GM12878 (cell line): ENCODE data around the gene CCDC178. TPM values are rescaled to one million over a fixed set of nuclear protein-coding genes. Genes with fewer than 3 reads are reported as not detected.

ENCODE experiments used
- ATAC-seq: fragments of 200-7000 bp; cut with Tn5 transposase; 3 replicates; pipeline ENCODE4 v1.9.1; 2020; ENCODE audit warnings: mild to moderate bottlenecking, moderate library complexity
- BruUV-seq: library from RNA; stranded (reverse); fragments of 400-500 nt; replicated peaks from 2 replicates; lab custom pipeline; 2021; lab: Mats Ljungman, UMichigan
- CTCF ChIA-PET: fragments of 300-600 bp; sonication (Branson Sonifier 250); formaldehyde crosslinking; extraction: SDS; loops from one replicate; lab custom pipeline; 2021; ENCODE audit warnings: inconsistent platforms; lab: Yijun Ruan, JAX
- POLR2A ChIA-PET: fragments of 350-600 bp; formaldehyde crosslinking; extraction: SDS; loops from one replicate; lab custom pipeline; 2021; ENCODE audit warnings: inconsistent platforms; lab: Charles Lee
- RAD21 ChIA-PET: fragments of 300-600 bp; sonication (Branson Sonifier 250); formaldehyde crosslinking; loops from one replicate; lab custom pipeline; 2023; ENCODE audit warnings: antibody characterized with exemption; ENCODE audit not compliant: unreplicated experiment; lab: Charles Lee
- SMC1A ChIA-PET: fragments of 300-600 bp; sonication (Branson Sonifier 250); formaldehyde crosslinking; loops from one replicate; lab custom pipeline; 2023; ENCODE audit not compliant: unreplicated experiment, uncharacterized antibody; lab: Charles Lee
- DNase-seq: peaks from one replicate; pipeline ENCODE4 v3.0.0-alpha.2; 2011; ENCODE audit warnings: low read depth, low spot score
- FAIRE-seq: peaks from 3 replicates; lab custom pipeline; 2011; peaks lifted over from hg19 to GRCh38; lab: Jason Lieb, UNC
- H2AFZ ChIP-seq: 2 replicates; pipeline ENCODE4 v1.6.0; 2011; ENCODE audit warnings: low read depth, low read length, control low read depth; ENCODE audit not compliant: control insufficient read depth
- H3K27ac ChIP-seq: 2 replicates; pipeline ENCODE4 v1.5.1; 2011; ENCODE audit warnings: control low read depth; ENCODE audit not compliant: control insufficient read depth, insufficient read depth
- H3K27me3 ChIP-seq, 2 experiments: replicated peaks in 1 of 2; 2 replicates each; pipeline versions ENCODE4 v1.6.0 to v1.6.1; 2011; ENCODE audit warnings: low read length in 1 of 2; ENCODE audit not compliant: control insufficient read depth in 2 of 2, insufficient read depth in 2 of 2
- H3K36me3 ChIP-seq, 2 experiments: 2 replicates each; pipeline ENCODE4 v1.5.1; 2011; ENCODE audit warnings: low read length in 1 of 2; ENCODE audit not compliant: control insufficient read depth in 2 of 2, insufficient read depth in 2 of 2
- H3K4me1 ChIP-seq: 2 replicates; pipeline ENCODE4 v1.6.1; 2011; ENCODE audit warnings: mild to moderate bottlenecking, low read length, moderate library complexity, mixed read lengths; ENCODE audit not compliant: control insufficient read depth, insufficient read depth
- H3K4me2 ChIP-seq: 2 replicates; pipeline ENCODE4 v1.6.0; 2011; ENCODE audit warnings: control low read depth; ENCODE audit not compliant: control insufficient read depth, insufficient read depth
- H3K4me3 ChIP-seq: fragments of 200-600 bp; sonication (generic); 2 replicates; pipeline ENCODE4 v1.5.1; 2016
- H3K79me2 ChIP-seq: 2 replicates; pipeline ENCODE4 v1.6.0; 2011; ENCODE audit warnings: low read length; ENCODE audit not compliant: control insufficient read depth, insufficient read depth
- H3K9ac ChIP-seq: 2 replicates; pipeline ENCODE4 v1.8.0; 2011; ENCODE audit warnings: low read length, control low read depth, mixed read lengths; ENCODE audit not compliant: control insufficient read depth, insufficient read depth
- H3K9me3 ChIP-seq: replicated peaks from 3 replicates; pipeline ENCODE4 v1.5.1; 2011; ENCODE audit warnings: mild to moderate bottlenecking, low read length; ENCODE audit not compliant: control insufficient read depth, insufficient read depth
- H4K20me1 ChIP-seq: 2 replicates; pipeline ENCODE4 v1.6.0; 2011; ENCODE audit not compliant: control insufficient read depth, insufficient read depth
- ATF7 ChIP-seq: fragments of 450-650 bp; IDR thresholded peaks from 2 replicates; pipeline ENCODE4 v1.6.1; 2016; ENCODE audit warnings: low read depth, mild to moderate bottlenecking
- BCL11A ChIP-seq: IDR thresholded peaks from 2 replicates; pipeline ENCODE4 v1.6.1; 2011; ENCODE audit warnings: low read depth, low read length
- BHLHE40 ChIP-seq, 2 experiments: fragments of 450-650 bp in 1 of 2; IDR thresholded peaks; 2 replicates each; pipeline ENCODE4 v1.6.1; 2011 to 2017; ENCODE audit warnings: low read depth in 2 of 2, borderline replicate concordance in 1 of 2, improper control_type of control experiment in 1 of 2, low read length in 1 of 2, mild to moderate bottlenecking in 1 of 2
- LARP7 ChIP-seq: fragments of 450-650 bp; IDR thresholded peaks from 2 replicates; pipeline ENCODE4 v1.6.1; 2017; ENCODE audit warnings: mild to moderate bottlenecking
- MXI1 ChIP-seq: fragments of 150-350 bp; IDR thresholded peaks from 2 replicates; pipeline ENCODE4 v1.6.1; 2011; ENCODE audit warnings: low read depth, mild to moderate bottlenecking, inconsistent platforms, low read length, improper control_type of control experiment
- NFXL1 ChIP-seq: fragments of 450-650 bp; IDR thresholded peaks from 2 replicates; pipeline ENCODE4 v1.6.1; 2017; ENCODE audit warnings: antibody characterized with exemption, mild to moderate bottlenecking, borderline replicate concordance
- PML ChIP-seq: IDR thresholded peaks from 2 replicates; pipeline ENCODE4 v1.6.1; 2012; ENCODE audit warnings: low read length, inconsistent platforms
- SUPT20H ChIP-seq: IDR thresholded peaks from 2 replicates; pipeline ENCODE4 v1.6.1; 2011; ENCODE audit warnings: low read depth, mild to moderate bottlenecking, low read length, moderate library complexity, borderline replicate concordance; ENCODE audit not compliant: control insufficient read depth
- WRNIP1 ChIP-seq: IDR thresholded peaks from 2 replicates; pipeline ENCODE4 v1.6.1; 2011; ENCODE audit warnings: low read depth, low read length, improper control_type of control experiment, borderline replicate concordance
- YBX1 ChIP-seq: fragments of 450-650 bp; IDR thresholded peaks from 2 replicates; pipeline ENCODE4 v1.6.1; 2016; ENCODE audit warnings: antibody characterized with exemption
- ZNF217 ChIP-seq: fragments of 450-650 bp; IDR thresholded peaks from 2 replicates; pipeline ENCODE4 v1.6.1; 2017; ENCODE audit warnings: antibody characterized with exemption, mild to moderate bottlenecking
- WGBS: methylation state at CpG from one replicate; pipeline ENCODE4 v1.1.6; 2016; ENCODE audit warnings: low lambda C conversion rate; ENCODE audit not compliant: insufficient replicate concordance, insufficient coverage; ENCODE audit errors: missing lambda C conversion rate; 5-methylcytosine and 5-hydroxymethylcytosine counted together
- in situ Hi-C: fragments of 300-500 bp; cut with MboI; formaldehyde crosslinking; loops from 9 replicates; pipeline ENCODE4 v1.14.3; 2018; ENCODE audit warnings: mixed read lengths
- intact Hi-C: fragments of 100-400 bp; cut with micrococcal nuclease; formaldehyde crosslinking; loops from one replicate; pipeline ENCODE4 v1.14.2; 2022; ENCODE audit not compliant: unreplicated experiment
- polyA plus RNA-seq, 11 experiments: library from polyadenylated mRNA; depleted of rRNA in 4 of 11; unstranded in 6 of 11; stranded (reverse) in 5 of 11; fragments of >200 nt; fragmentation: Nextera tagmentation in 4 of 11; fragmentation: Illumina TruSeq in 1 of 11; extraction: Ambion mirVana in 4 of 11; extraction: Trizol in 1 of 11; gene quantifications; 1 replicate in 1 of 11; 2 replicates in 10 of 11; pipeline versions ENCODE4 v1.2.1 to v1.2.3, GENCODE V29; 2011 to 2016; ENCODE audit warnings: inconsistent platforms in 2 of 11, missing spikeins in 2 of 11, low read depth in 1 of 11
- total RNA-seq, 4 experiments: library from RNA; depleted of rRNA in 3 of 4; stranded (reverse); fragments of >200 nt in 3 of 4; fragmentation: Illumina TruSeq in 1 of 4; extraction: Trizol in 1 of 4; gene quantifications; 2 replicates each; pipeline versions ENCODE4 v1.2.1 to v1.2.3, GENCODE V29; 2013 to 2021
- TF ChIP-seq, protein P1 (sequence below): fragments of 450-650 bp; IDR thresholded peaks from 2 replicates; pipeline ENCODE4 v1.6.1; 2017; ENCODE audit warnings: antibody characterized with exemption, mild to moderate bottlenecking, moderate library complexity
- TF ChIP-seq, protein P2 (sequence below): IDR thresholded peaks from 2 replicates; pipeline ENCODE4 v1.6.1; 2012; ENCODE audit warnings: low read depth, low read length, improper control_type of control experiment
- TF ChIP-seq, protein P3 (sequence below): fragments of 450-650 bp; IDR thresholded peaks from 2 replicates; pipeline ENCODE4 v1.6.1; 2017; ENCODE audit warnings: mild to moderate bottlenecking, moderate library complexity
- TF ChIP-seq, protein P4 (sequence below): fragments of 450-650 bp; IDR thresholded peaks from 2 replicates; pipeline ENCODE4 v1.6.1; 2018; ENCODE audit warnings: mild to moderate bottlenecking, low read depth, moderate library complexity; ENCODE audit not compliant: partially characterized antibody

The CCDC178 gene
- total and polyA plus RNA-seq, 10 of the 15 experiments (the other 5 are each of a cell fraction or from before 2014, with no cell fraction given), result 0.04 TPM; not detected in 9

DNA sequence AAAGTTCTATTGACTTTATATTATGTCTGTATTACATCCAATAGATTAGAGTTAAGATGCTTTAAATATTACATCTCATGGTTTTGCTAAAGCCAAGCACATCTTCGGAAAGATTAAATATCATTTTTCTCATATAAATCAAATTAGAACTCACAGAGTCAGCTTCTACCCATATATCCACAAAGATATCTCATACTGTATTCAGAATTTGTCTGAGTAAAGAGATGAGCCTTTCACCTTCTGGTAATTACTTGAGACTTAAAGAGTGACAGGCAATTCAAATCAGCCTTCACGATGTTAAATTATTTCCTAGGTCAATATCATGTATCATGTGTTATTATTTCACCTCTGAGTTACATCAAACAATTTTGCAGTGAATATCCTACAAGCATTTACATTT is 13.0 kb downstream of the CCDC178 start:
- H3K27ac ChIP-seq, result no peak overlapping the region
- SMC1A ChIA-PET, result no interaction called here
- no peaks in the 10 kb centered on the region for H3K9me3 ChIP-seq
- ATAC-seq (no peak), FAIRE-seq (no peak), DNase-seq (no peak)
- H3K79me2 ChIP-seq, result no peaks in the 10 kb centered on the region
- no peak overlapping the region for H2AFZ ChIP-seq
- in situ Hi-C loops (no loop called here), intact Hi-C loops (no loop called here)
- RAD21 ChIA-PET, result no interaction called here
- H3K9ac ChIP-seq, result no peak overlapping the region
- BruUV-seq, result no TSS peak
- H3K4me1 ChIP-seq, result no peaks in the 10 kb centered on the region
- H4K20me1 ChIP-seq, result no peaks in the 10 kb centered on the region
- no peaks in the 10 kb centered on the region for H3K36me3 ChIP-seq
- H3K4me3 ChIP-seq, result no peak overlapping the region
- WGBS, result 17% methylated on average over 2 of the region's 2 CpGs
- CTCF ChIA-PET, result no interaction called here
- no peaks in the 10 kb centered on the region for H3K27me3 ChIP-seq
- H3K4me2 ChIP-seq, result no peak overlapping the region
- POLR2A ChIA-PET, result no interaction called here
- TF ChIP-seq SUPT20H (no peak), LARP7 (no peak), ZNF217 (no peak), ATF7 (no peak), MXI1 (no peak), PML (no peak), YBX1 (no peak), NFXL1 (no peak), BCL11A (no peak), BHLHE40 (IDR thresholded peaks at IDR 0.05; ENCODE audit: borderline replicate concordance in 1 of 2, low read depth in 2 of 2, low read length in 1 of 2) (no peak), WRNIP1 (no peak)
- TF ChIP-seq, protein P1, sequence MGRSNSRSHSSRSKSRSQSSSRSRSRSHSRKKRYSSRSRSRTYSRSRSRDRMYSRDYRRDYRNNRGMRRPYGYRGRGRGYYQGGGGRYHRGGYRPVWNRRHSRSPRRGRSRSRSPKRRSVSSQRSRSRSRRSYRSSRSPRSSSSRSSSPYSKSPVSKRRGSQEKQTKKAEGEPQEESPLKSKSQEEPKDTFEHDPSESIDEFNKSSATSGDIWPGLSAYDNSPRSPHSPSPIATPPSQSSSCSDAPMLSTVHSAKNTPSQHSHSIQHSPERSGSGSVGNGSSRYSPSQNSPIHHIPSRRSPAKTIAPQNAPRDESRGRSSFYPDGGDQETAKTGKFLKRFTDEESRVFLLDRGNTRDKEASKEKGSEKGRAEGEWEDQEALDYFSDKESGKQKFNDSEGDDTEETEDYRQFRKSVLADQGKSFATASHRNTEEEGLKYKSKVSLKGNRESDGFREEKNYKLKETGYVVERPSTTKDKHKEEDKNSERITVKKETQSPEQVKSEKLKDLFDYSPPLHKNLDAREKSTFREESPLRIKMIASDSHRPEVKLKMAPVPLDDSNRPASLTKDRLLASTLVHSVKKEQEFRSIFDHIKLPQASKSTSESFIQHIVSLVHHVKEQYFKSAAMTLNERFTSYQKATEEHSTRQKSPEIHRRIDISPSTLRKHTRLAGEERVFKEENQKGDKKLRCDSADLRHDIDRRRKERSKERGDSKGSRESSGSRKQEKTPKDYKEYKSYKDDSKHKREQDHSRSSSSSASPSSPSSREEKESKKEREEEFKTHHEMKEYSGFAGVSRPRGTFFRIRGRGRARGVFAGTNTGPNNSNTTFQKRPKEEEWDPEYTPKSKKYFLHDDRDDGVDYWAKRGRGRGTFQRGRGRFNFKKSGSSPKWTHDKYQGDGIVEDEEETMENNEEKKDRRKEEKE, result no peak
- TF ChIP-seq, protein P2, sequence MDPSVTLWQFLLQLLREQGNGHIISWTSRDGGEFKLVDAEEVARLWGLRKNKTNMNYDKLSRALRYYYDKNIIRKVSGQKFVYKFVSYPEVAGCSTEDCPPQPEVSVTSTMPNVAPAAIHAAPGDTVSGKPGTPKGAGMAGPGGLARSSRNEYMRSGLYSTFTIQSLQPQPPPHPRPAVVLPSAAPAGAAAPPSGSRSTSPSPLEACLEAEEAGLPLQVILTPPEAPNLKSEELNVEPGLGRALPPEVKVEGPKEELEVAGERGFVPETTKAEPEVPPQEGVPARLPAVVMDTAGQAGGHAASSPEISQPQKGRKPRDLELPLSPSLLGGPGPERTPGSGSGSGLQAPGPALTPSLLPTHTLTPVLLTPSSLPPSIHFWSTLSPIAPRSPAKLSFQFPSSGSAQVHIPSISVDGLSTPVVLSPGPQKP, result no peak
- TF ChIP-seq, protein P3, sequence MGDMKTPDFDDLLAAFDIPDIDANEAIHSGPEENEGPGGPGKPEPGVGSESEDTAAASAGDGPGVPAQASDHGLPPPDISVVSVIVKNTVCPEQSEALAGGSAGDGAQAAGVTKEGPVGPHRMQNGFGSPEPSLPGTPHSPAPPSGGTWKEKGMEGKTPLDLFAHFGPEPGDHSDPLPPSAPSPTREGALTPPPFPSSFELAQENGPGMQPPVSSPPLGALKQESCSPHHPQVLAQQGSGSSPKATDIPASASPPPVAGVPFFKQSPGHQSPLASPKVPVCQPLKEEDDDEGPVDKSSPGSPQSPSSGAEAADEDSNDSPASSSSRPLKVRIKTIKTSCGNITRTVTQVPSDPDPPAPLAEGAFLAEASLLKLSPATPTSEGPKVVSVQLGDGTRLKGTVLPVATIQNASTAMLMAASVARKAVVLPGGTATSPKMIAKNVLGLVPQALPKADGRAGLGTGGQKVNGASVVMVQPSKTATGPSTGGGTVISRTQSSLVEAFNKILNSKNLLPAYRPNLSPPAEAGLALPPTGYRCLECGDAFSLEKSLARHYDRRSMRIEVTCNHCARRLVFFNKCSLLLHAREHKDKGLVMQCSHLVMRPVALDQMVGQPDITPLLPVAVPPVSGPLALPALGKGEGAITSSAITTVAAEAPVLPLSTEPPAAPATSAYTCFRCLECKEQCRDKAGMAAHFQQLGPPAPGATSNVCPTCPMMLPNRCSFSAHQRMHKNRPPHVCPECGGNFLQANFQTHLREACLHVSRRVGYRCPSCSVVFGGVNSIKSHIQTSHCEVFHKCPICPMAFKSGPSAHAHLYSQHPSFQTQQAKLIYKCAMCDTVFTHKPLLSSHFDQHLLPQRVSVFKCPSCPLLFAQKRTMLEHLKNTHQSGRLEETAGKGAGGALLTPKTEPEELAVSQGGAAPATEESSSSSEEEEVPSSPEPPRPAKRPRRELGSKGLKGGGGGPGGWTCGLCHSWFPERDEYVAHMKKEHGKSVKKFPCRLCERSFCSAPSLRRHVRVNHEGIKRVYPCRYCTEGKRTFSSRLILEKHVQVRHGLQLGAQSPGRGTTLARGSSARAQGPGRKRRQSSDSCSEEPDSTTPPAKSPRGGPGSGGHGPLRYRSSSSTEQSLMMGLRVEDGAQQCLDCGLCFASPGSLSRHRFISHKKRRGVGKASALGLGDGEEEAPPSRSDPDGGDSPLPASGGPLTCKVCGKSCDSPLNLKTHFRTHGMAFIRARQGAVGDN, result no peak
- TF ChIP-seq, protein P4, sequence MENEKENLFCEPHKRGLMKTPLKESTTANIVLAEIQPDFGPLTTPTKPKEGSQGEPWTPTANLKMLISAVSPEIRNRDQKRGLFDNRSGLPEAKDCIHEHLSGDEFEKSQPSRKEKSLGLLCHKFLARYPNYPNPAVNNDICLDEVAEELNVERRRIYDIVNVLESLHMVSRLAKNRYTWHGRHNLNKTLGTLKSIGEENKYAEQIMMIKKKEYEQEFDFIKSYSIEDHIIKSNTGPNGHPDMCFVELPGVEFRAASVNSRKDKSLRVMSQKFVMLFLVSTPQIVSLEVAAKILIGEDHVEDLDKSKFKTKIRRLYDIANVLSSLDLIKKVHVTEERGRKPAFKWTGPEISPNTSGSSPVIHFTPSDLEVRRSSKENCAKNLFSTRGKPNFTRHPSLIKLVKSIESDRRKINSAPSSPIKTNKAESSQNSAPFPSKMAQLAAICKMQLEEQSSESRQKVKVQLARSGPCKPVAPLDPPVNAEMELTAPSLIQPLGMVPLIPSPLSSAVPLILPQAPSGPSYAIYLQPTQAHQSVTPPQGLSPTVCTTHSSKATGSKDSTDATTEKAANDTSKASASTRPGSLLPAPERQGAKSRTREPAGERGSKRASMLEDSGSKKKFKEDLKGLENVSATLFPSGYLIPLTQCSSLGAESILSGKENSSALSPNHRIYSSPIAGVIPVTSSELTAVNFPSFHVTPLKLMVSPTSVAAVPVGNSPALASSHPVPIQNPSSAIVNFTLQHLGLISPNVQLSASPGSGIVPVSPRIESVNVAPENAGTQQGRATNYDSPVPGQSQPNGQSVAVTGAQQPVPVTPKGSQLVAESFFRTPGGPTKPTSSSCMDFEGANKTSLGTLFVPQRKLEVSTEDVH, result no peak
